HG03066 (cell line): ENCODE data around the gene NF2.

Source experiments
- ATAC-seq: cut with Tn5 transposase; IDR thresholded peaks from one replicate; pipeline ENCODE4 v1.9.1; 2021; ENCODE audit warnings: low read depth; ENCODE audit not compliant: unreplicated experiment

Gene NF2

DNA sequence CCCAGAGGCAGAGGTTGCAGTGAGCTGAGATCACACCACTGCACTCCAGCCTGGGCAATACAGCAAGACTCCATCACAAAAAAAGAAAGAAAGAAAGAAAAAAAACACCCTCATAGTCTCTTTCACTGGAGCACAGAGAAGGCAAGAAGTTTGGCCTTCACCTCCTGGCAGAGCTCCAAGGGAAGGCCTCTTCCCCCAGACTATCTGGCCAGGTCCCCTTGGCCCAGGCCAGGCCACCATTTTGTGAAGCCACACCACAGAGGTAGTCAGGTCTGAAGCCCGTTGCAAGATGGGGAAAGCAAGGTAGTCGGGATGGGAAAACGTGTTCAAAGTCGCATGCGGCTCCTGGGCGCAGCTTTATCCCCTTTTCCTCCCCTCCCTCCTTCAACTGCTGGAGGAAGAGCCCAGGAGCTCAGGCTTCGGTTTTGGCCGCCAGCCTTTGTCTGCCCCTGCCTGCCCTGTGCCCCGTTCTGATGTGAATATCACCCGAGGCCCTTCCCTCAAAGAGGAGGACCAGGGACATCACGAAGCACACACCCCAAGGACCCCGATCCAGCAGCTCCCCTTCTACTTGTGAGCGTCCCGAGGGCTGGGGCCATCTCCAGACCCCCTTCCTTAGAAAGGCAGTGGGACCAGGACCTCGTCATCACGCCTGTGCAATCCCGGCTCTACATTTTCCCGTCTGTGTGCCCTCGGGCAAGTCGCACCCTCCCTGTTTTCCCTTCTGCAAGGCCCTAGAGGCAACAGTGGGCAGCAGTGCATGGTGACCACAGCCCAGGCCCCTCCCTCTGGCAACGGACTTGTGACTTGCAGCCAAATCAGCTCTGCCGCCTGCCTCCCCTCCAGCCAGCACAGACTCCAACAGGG is 134.1 kb downstream of the NF2 start:
- no peak for ATAC-seq

DNA sequence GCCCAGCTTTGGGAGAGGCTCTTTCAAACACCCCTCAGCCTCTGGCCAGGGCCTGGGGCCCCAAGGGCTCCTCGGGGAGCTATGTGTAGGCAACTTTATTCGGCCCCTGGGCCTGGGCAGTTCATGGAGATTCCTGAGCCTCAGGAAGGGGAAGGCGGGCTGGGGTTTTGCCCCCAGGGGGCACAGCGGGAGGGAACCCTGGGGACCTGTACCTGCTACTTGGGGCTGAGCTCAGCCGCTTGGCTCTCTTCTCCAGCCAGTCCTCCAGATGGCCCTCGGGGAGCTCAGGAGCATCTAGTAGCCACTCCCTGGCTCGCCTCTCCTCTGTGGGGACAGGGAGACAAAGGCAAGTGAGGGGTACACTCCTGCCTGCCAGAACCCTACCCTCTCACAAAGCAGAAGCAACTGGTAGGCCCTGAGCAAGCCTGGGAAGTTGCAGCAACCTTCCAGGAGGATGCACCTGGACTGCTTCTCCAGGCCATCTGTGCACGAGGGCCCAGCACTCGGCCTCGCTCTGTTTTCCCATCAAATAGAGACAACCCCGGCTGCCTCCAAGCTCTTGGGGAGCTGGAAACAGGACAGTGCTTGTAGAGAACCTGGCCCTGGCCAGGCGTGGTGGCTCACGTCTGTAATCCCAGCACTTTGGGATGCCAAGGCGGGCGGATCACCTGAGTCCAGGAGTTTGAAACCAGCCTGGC is 134.8 kb downstream of the NF2 start:
- no peak for ATAC-seq

DNA sequence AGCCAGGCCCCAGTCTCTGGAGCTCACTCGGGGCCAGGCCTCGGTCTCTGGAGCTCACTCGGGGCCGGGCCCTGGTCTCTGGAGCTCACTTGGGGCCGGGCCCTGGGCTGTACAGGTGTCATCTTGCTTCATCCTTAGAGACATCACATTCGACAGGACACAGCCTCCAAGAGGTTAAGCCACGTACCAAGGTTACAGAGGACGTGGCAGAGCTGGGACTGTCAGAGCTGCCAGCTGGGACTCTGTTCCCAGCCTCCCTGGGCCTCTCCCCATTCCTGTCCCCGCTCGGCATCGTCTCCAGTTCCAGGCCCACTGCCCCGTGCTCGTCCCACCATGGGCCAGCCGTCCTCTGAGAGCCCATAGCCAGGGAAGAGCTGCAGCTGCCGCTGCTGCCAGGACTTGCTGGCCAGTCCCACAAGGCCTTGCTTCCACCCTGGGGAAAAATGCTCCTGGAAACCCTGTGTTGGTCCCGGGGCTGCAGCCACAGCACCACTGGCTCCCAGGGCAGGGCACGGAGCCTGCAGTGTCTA is 136.0 kb downstream of the NF2 start:
- ATAC-seq, result no peak

- ATAC-seq, result no peak
Observed at GRCh38 chr22:29740216-29740615, 136.8 kb downstream of the NF2 start.

DNA sequence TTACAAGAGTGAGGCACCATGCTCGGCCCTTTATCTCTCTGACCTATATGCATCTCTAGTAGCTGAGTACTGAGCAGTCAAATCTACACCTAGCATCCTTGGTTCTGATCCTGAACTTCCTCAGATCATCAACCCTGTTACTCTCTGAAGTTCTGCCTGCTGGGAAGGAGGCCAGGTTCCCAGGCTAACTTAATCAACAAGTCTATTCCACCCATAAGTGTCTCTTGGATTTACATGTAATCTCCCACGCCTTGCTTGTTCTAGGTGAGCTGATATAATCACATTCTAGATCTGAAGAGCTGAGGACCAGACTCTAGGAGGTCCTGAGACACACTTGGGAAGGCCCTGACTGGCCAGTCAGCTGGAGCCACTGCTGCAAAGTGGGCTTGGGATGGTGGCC is 138.5 kb downstream of the NF2 start:
- no peak for ATAC-seq

GRCh38 chr22:29742326-29742725 is 138.9 kb downstream of the NF2 start:
- no peak for ATAC-seq

GRCh38 chr22:29744902-29745301 is 141.5 kb downstream of the NF2 start:
- no peak for ATAC-seq

GRCh38 chr22:29747832-29748231 is 144.4 kb downstream of the NF2 start:
- ATAC-seq, result no peak
